ENCODE results near the gene DOK6. TPM values are rescaled to one million over a fixed set of nuclear protein-coding genes. Genes with fewer than 3 reads are reported as not detected.

DOK6 gene
- total RNA-seq, 6 donors from 2014 or later, result 0.89 to 6.1 (median 1.9) TPM

GRCh38 chr18:69495338-69495737 is 94.7 kb downstream of the DOK6 start:
- ATAC-seq (ENCODE audit: low FRiP score in 2 of 2), result no peak
- H3K4me3 ChIP-seq, result no peak overlapping the region
- 50 to 81% methylated on average over 2 to 5 of the region's 5 CpGs for WGBS, 2 donors
- no peaks in the 10 kb centered on the region for H3K27me3 ChIP-seq
- H3K4me1 ChIP-seq, result peaks cover 0 to 6% (median 2%) of the 10 kb centered on the region in 4 donors
- TF ChIP-seq, protein P1, sequence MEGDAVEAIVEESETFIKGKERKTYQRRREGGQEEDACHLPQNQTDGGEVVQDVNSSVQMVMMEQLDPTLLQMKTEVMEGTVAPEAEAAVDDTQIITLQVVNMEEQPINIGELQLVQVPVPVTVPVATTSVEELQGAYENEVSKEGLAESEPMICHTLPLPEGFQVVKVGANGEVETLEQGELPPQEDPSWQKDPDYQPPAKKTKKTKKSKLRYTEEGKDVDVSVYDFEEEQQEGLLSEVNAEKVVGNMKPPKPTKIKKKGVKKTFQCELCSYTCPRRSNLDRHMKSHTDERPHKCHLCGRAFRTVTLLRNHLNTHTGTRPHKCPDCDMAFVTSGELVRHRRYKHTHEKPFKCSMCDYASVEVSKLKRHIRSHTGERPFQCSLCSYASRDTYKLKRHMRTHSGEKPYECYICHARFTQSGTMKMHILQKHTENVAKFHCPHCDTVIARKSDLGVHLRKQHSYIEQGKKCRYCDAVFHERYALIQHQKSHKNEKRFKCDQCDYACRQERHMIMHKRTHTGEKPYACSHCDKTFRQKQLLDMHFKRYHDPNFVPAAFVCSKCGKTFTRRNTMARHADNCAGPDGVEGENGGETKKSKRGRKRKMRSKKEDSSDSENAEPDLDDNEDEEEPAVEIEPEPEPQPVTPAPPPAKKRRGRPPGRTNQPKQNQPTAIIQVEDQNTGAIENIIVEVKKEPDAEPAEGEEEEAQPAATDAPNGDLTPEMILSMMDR (IDR thresholded peaks at IDR 0.05), result no peak
- TF ChIP-seq EP300 (IDR thresholded peaks at IDR 0.05) (no peak), POLR2A (IDR thresholded peaks at IDR 0.05) (no peak), POLR2AphosphoS5 (IDR thresholded peaks at IDR 0.05) (no peak)
- no peak for DNase-seq
- no peaks in the 10 kb centered on the region for H3K36me3 ChIP-seq
- H3K9me3 ChIP-seq, result no peaks in the 10 kb centered on the region
- no peak overlapping the region for H3K27ac ChIP-seq

DNA sequence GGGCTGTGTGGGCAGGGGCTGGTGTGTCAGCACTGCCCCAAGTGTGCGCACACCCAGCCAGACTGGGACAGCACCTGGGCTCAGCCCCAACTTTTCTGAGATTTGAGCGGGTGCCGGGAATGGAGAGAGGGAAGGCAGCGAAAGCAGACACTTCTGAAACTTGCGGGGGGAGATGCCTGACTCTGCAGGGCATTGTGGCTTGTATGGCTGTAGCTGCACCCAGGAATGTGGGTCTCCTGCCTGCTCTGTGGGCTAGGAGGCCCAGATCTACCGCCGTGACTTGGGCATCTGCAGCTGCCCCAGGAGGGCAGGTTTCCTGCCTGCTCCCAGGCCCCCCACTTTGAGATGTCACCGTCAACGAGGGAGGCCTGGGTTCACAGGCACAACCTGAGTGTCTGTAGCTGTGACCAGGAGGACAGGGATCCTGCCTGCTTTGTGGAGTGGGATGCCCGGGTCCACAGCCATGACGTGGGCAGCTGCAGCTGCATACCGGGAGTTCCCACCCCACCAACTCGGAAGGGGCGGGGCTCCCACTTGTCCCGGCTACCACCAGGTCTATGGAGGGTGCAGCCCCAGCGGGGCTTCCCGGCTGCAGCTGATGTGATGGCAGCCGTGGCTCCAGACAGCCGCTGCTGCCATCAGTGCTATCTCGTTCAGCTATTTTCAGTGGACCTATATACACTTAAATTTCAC is 95.3 kb downstream of the DOK6 start:
- Histone ChIP-seq H3K9me3 (no peaks in the 10 kb centered on the region), H3K4me1 (peaks cover 0 to 6% (median 2%) of the 10 kb centered on the region in 4 donors), H3K4me3 (no peak overlapping the region), H3K27me3 (no peaks in the 10 kb centered on the region), H3K36me3 (no peaks in the 10 kb centered on the region), H3K27ac (no peak overlapping the region)
- DNase-seq, result peak in 1 of 2 donors; percentile 55
- TF ChIP-seq POLR2AphosphoS5 (IDR thresholded peaks at IDR 0.05) (no peak), EP300 (IDR thresholded peaks at IDR 0.05) (no peak), POLR2A (IDR thresholded peaks at IDR 0.05) (no peak)
- TF ChIP-seq, protein P1 (IDR thresholded peaks at IDR 0.05), result no peak
- ATAC-seq (ENCODE audit: low FRiP score in 2 of 2), result peak; percentile 21 to 61
- 85 to 90% methylated on average over 9 to 18 of the region's 20 CpGs for WGBS, 2 donors

GRCh38 chr18:69518989-69519388 is 118.3 kb downstream of the DOK6 start:
- ATAC-seq (ENCODE audit: low FRiP score in 2 of 2) (no peak), DNase-seq (no peak)
- WGBS, 2 donors, result 88 to 91% methylated on average over 1 of the region's 1 CpG

GRCh38 chr18:69523582-69523981 is 122.9 kb downstream of the DOK6 start:
- Histone ChIP-seq H3K36me3 (no peaks in the 10 kb centered on the region), H3K4me3 (no peak overlapping the region), H3K9me3 (no peaks in the 10 kb centered on the region), H3K27ac (no peak overlapping the region), H3K27me3 (no peaks in the 10 kb centered on the region), H3K4me1 (no peaks in the 10 kb centered on the region)
- ATAC-seq (ENCODE audit: low FRiP score in 2 of 2), result no peak
- no peak for DNase-seq
- WGBS, 2 donors, result 72 to 90% methylated on average over 3 of the region's 3 CpGs
- TF ChIP-seq, protein P1 (IDR thresholded peaks at IDR 0.05), result no peak
- TF ChIP-seq EP300 (IDR thresholded peaks at IDR 0.05) (no peak), POLR2A (IDR thresholded peaks at IDR 0.05) (no peak), POLR2AphosphoS5 (IDR thresholded peaks at IDR 0.05) (no peak)

More at GRCh38 chr18:69518989-69519388, 118.3 kb downstream of the DOK6 start:
- Histone ChIP-seq H3K9me3 (no peaks in the 10 kb centered on the region), H3K27me3 (no peaks in the 10 kb centered on the region), H3K36me3 (no peaks in the 10 kb centered on the region), H3K4me3 (no peak overlapping the region), H3K4me1 (no peaks in the 10 kb centered on the region), H3K27ac (no peak overlapping the region)
- TF ChIP-seq, protein P1 (IDR thresholded peaks at IDR 0.05), result no peak
- TF ChIP-seq POLR2A (IDR thresholded peaks at IDR 0.05), result no peak
- no peak for TF ChIP-seq EP300 (IDR thresholded peaks at IDR 0.05)
- no peak for TF ChIP-seq POLR2AphosphoS5 (IDR thresholded peaks at IDR 0.05)

DNA sequence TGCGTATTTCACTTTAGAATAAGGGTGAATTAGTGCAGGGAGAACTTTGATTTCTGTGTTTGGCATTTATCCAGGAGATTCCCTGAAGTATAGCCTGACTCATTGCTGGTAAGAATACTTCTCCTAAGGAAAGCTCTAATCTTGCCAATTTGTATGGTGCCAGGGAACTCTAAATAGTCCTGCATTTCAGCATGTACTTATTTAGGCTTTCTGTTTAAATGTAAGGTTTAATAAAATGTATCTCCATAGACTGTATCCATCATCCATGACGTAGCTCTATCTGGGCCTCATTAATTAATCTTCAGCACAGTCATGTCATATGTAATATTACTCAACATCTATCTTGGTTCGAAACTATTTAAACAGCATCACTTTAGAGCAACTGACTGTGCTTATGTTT is 127.7 kb downstream of the DOK6 start:
- WGBS, 2 donors, result 88% methylated on average over 3 of the region's 3 CpGs
- DNase-seq (no peak), ATAC-seq (ENCODE audit: low FRiP score in 2 of 2) (no peak)
- Histone ChIP-seq H3K4me3 (no peak overlapping the region), H3K27me3 (no peaks in the 10 kb centered on the region), H3K9me3 (no peaks in the 10 kb centered on the region), H3K27ac (no peak overlapping the region), H3K4me1 (no peaks in the 10 kb centered on the region), H3K36me3 (no peaks in the 10 kb centered on the region)
- TF ChIP-seq EP300 (IDR thresholded peaks at IDR 0.05), result no peak
- TF ChIP-seq POLR2A (IDR thresholded peaks at IDR 0.05), result no peak
- TF ChIP-seq, protein P1 (IDR thresholded peaks at IDR 0.05), result no peak
- TF ChIP-seq POLR2AphosphoS5 (IDR thresholded peaks at IDR 0.05), result no peak
